Mesenteric fat pad (tissue), 1 donor: ENCODE data around the gene SMOC2. TPM values are rescaled to one million over a fixed set of nuclear protein-coding genes. Genes with fewer than 3 reads are reported as not detected.

Experiments
- DNase-seq: peaks from one replicate; pipeline ENCODE4 v3.0.0-alpha.2; 2020; ENCODE audit warnings: low spot score
- total RNA-seq: library from RNA; stranded (reverse); fragmentation: NEBNext Ultra II Directional; extraction: Animal tissue kit (Norgen Biotek cat#: 25700); gene quantifications from one replicate; pipeline ENCODE4 v1.2.1, GENCODE V29; 2021
- donor health status: DM: yes; HTN: yes; CAD: no.

Gene SMOC2
- total RNA-seq, 1 donor from 2014 or later, result 46.3 TPM

DNA sequence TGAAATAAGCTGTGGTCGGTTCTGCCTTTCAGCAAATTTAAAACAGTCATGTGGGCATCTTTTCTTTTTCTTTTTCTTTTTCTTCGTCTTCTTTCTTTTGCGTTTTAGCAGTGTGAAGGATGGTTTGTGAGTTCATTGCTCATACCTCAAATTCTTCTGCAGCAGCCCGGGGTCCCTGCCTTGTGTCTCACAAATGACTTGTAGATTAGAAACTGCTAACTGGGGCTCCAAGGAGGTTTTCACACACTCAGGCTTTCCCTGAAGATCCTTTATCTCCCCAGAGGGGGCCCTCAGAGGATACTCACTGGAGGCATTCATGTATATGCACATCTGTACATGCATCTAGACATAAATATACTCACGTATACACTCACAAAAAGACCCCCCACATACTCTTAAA is 1.7 kb downstream of the SMOC2 start:
- DNase-seq, result no peak

DNA sequence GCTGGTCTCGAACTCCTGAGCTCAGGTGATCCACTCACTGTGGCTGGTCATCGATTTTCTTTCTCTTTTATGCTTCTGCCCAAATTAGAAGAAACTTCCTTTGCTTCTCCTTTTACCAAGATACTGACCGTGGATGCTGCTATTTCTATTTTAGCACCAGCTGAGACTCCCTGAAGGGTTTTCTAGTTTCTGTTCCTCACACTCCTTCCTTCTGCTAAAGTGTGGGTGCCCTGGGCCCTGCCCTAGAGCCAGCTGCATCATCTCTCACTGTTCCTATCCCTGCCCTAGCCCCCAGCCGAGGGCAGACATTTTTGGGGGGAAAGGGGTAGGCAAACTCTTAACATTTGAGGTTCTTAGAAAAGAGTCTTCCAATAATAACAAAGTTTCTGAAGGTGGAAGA is 6.3 kb downstream of the SMOC2 start:
- no peak for DNase-seq

DNA sequence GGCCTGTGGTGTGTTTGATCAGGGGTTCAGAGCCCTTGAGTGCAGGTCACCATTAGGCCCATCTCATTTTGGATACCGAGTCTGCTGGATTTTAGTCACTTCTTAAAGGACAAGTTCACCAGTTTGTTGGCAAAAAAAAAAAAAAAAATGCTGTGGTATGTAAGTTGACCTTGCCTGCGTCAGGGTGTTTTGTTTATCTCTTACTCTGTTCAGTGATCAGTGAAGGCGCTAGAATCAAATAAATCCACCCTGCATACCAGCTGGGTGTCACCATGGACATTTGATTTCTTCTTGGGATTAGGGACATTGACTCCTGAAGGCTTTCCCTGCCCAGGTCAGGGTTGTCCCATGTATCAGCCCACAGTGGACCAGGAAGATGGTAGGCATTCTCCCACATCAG is 6.7 kb downstream of the SMOC2 start:
- no peak for DNase-seq

DNA sequence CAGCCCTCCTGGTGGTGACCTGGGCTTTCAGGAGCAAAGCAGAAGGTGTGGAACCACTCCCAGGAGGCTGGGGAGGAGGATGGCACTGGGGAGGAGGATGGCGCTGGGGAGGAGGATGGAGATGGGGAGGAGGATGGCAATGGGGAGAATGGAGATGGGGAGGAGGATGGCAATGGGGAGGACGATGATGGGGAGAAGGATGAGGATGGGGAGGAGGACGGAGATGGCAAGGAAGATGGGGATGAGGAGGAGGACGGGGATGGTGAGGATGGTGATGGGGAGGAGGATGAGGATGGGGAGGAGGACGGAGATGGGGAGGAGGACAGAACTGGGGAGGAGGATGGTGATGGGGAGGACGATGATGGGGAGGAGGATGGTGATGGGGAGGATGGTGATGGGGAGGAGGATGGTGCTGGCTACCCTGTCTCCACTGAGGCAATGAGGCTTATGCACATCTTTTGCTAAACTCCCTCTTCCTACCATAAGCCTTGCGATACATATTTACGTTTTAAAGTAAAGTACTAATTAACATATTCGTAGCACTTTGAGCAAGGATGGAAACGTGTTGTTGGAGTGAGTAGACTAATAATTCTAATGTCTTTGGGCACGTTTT is 7.4 kb downstream of the SMOC2 start:
- DNase-seq, result no peak

DNA sequence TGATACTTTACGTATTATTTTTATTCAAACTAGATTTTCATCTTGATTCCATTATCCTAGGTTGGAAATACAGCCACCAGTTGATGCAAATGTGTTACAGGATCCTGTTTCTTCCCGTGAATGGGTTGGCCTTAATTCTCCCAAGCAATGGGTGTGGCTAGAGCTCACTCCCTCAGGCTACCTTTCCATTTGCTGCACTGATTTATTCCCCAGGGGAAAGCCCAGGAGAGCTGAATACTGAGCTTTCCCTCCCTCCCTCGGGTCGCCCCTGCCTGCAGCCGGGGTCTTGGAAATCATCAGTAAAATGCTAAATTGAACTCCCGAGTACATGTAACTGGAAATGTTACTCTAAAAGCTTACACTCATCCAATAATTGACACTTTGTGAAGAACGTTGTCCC is 9.9 kb downstream of the SMOC2 start:
- no peak for DNase-seq

DNA sequence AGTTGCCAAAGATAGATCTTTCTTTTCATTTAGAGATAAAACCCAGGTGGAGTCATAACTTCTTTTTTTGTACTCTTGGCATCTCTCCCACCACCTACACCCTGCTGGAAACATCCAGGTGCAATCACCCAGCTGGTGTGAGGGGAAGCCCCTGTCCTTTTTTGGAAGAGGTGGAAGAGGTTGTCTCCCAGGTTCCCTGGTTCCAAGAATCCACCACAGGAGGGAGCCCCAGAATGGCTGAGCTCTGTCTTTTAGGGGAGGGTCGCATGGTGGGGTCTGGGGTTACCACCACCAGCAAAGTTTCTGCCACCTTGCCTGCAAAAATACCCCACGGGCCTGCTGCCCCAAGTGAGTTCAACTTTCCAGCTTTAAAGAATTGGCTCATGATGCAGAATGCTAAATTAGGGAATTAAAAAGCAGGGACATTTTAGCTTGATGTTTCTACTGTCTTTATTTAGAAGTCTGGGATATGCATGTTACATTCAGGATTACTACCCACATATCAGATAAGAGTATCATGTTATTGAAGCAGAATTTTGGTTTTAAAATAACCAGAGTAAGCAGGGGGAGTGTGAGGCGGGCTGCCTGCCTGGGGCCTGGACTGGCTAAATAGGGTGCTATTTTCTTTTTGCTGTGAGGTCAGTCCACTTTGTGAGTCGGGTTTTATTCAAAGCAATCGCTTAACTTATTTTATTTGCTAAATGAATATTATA is 11.0 kb downstream of the SMOC2 start:
- no peak for DNase-seq

DNA sequence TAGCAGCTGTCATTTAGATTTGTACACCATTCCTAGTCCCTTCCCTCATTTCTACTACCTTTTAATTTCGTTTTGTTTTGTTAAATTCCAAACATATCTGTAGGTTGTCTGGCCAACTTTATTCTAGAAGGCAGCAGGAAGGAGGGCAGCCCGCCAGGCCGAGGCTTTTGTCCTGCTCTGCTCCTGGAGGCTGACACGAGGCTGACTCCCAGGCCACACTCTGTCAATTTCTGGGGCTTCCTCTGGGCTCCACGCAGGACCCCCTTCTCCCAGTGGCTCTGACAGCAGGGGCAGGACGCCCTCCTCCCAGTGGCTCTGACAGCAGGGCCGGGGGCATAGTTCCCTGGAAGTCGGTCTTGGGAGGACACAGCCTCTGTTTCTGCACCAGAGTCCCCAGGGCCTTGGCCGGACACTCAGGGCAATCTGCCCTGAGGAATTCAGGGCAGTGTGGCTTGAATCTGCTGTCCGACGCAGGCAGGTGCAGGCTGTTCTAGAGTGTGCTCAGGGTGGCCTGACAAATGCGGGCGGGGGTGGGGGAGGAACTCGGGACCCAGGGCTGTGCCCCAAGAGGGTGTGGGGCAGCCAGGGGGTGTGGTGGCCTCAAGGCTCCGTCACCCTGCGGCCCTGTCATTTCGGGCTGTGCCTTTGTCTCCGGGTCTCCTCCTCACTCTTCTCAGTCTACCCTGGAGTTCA is 11.8 kb downstream of the SMOC2 start:
- no peak for DNase-seq

DNA sequence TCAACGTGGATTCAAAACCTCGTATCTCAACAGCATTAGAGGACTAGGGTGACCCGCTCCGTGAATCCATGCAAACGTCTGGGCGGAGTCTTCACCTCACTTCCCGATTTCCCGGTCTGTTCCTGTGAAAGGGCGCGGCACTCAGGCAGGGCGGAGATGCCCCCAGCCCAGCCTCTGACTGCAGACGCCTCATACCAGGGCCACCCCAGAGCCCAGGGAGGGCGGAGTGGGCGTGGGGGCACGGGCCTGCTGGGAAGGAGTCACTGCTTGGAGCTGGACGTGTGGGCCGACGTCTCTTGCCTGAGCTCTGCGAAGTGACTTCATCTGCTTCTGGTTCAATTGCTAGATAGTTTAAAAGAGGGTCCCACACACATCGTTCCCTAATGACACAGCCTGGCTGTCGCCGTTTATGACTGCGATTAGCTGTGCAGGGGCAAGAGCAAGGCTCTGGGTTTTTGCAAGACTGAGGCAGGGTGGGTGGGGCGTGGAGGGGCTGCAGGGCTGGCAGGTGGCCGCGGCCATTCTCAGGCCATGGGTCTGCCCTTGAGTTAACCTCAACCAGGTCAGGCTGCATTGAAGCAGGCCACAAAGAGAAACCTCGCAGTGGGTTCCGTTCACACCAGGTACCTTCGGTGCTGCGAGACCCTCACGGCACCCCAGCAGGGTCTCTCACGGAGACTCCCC is 15.0 kb downstream of the SMOC2 start:
- no peak for DNase-seq

DNA sequence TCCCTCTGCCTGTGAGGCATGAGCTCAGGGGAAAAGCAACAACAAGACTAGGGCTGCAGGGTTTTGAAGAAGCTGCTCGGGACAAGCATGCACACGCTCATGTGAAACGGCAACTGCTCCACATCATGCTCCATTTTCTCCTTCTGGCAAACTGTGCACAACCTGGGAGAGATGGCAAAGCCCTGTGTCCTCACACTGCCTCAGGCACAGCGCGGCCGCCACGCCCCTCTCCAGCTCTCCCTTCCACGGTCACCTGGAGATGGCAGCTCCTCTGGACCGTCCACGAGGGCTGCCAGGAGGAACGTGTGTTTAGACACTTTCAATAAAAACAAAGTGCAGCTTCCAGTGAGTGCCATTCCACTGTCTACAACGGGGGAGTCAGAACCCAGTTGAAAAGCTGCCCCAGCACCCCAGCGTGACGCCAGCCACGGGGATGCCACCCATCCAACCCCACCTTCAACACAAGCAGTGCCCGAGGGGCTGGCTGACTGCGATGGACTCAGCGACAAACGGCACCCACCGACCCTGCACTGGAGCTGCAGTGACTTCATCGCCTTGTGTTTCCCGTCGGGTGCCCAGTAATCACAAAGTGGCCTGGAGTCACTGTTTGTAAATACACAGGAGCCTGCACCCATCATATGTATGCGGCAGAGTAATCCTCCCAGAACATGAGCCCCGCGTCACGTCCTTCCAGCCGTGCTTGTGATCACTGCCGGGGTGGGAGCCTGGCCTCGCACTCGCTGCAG is 16.1 kb downstream of the SMOC2 start:
- no peak for DNase-seq

DNA sequence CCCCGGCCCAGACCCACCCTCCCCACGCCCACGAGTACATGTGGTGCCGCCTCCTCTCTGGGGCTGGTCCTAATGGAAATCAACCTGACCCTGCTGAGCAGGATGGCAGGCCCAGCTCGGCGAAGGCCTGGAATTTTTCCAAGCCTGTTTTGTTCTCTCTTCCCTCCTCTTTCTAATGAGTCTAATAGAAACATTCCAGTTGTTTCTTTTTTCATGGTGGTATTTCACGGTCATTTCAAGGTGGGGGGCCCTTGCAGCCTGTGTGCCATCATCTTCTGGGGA is 16.6 kb downstream of the SMOC2 start:
- no peak for DNase-seq

DNA sequence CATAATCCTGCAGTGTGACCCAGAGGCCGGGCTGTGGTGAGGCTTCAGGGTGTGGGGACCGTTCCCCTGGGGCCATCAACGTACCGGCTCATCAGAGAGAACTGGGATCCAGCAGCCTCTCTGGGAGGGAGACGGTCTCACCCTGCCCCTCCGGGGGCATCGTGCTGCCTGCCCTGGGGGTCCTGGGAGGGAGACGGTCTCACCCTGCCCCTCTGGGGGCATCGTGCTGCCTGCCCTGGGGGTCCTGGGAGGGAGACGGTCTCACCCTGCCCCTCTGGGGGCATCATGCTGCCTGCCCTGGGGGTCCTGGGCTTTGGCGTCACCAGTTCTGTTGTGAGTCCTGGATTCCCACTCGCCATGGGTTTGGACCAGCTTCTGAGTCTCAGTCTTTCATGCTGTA is 17.1 kb downstream of the SMOC2 start:
- no peak for DNase-seq

DNA sequence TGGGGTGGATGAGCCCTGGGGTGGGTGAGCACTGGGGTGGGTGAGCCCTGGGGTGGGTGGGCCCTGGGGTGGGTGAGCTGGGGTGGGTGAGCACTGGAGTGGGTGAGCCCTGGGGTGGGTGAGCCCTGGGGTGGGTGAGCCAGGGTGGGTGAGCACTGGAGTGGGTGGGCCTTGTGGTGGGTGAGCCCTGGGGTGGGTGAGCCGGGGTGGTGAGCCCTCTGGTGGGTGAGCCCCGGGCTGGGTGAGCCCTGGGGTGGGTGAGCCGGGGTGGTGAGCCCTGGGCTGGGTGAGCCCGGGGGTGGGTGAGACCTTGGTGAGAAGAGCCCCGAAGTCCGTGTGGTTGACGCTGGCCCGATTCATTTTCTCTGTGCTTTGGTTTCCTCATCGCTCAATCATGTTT is 18.6 kb downstream of the SMOC2 start:
- DNase-seq, result no peak

DNA sequence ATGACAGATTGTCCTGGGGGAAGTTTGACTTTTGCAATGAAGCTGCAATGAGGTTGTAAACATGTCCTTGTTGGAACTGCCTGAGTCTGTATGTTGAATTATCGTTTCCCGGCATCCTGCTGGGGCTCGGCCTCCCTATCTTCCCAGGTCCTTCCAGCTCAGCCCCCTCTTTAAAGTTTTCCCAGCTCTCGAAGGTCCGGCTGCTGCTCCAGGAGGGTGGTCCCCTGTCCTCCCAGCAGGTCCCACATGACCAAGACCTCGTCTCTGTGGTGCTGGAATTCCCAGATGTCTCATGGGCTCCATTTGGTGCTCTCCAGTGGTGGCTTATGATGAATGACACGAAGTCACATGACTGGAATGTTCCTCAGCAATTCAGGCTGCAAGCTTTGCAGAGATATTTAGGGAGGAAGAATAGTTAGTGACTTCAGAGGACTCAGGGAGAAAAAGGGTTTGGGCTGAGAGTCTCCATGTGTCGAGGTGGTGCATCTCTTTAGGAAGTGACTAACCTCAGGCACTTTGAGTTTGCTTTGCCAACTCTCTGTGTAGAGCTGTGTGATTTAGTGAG is 21.4 kb downstream of the SMOC2 start:
- no peak for DNase-seq

DNA sequence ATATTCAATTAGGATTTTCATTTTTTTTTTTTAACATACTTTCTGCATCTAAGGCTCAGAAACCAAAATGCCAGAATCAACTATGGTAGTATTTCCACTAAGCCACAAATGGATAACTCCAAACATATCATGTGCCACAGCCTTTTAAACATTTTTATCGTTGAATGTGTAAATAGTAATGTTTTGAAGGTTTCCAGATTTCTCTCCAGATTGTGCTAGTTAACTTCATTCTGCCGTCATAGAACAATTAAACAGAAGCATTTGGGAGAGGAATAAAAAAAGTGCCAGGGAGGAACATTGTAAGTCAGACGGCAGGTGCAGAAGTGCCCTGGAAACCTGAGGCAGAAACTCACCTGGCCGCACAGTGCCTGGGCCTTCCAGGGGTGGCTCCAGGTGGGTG is 23.6 kb downstream of the SMOC2 start:
- no peak for DNase-seq

DNA sequence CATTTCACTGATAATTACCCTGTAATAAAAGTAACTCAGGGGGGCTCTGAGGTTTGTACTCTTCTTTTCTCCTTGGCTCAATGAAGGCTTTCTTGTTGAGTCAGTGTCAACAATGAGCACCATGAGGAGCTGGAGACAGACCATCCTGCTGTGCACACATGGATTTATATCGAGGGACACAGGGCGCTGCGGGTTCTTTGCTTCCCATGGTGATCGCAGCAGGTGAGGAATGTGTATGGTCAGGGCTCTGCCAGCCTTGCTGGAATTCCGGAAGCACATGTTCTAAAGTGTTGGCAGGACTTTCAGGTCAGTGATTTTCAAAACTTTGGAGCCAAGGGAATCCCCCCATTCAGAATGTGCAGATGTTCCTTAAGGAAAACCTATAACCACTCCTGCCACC is 27.1 kb downstream of the SMOC2 start:
- DNase-seq, result no peak

DNA sequence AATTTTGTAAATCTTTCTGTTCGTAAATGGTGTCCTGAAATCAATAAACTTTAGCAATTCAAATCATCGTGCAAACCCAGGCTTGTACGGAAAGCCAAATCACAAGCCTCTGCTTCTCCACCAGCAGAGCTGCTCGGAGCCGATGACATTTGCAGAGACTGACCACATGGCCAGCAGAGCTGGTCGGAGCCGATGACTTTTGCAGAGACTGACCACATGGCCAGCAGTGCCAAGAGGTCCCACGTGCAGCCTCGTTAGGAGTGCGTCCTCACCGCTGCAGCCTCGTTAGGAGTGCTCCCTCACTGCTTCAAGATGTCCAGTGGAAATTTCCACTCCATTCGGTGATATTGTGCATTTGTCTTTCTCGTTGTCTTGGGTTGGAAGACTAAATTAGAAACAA is 28.5 kb downstream of the SMOC2 start:
- DNase-seq, result no peak

DNA sequence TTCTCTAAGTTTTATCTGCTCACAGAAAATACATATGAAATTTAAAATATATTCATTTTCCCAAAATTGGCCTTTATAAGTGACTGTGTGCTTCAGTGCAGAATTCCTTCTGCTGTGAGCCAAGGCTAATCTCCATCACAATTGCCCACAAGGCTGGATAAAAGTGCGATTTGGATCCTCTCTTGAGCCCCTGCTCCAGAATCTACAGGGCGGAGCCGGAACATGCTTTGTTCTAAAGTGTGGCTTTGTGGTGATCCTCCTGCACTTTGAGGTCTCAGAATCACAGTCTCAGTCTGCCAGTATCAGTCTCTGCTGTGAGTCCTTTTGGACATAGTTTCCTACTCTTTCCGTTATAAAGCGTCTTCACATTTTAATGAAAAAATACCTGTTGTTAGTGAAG is 28.9 kb downstream of the SMOC2 start:
- no peak for DNase-seq

DNA sequence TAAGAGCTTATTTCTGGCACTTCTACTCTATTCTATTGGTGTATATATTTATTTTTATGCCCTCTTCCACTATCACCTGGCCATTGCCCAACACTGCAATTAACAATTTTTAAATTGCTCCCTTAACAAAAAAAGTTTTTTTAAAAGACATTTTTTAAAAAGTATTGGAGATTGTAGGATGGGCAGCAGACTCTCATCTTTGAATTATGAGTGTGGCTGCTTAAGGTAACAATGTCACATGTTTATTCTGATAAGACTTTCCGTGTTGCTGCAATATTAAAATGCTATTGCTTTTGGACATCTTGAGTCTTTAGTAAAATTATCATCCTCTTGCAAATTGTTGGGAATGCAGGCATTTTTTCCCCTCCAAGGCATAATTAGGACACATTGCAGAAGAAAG is 31.4 kb downstream of the SMOC2 start:
- DNase-seq, result no peak

DNA sequence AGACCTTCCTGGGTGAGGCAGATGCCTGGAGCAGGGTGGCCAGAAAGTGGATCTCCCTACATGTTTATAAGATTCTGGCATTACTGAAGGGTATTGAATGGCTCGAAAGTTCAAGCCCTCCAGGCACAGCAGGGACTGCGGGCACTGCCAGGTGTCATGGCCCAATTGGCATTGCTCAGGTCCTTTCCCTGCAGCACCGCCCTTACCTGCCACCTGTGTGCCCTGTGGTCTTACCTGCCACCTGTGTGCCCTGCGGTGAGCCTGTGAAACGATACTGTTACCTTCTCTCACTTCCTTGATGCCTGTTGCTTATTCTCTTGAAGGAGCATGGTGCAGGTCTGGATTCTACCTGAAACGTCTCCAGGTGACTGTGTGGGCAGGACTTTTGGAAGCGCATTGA is 32.2 kb downstream of the SMOC2 start:
- DNase-seq, result no peak

DNA sequence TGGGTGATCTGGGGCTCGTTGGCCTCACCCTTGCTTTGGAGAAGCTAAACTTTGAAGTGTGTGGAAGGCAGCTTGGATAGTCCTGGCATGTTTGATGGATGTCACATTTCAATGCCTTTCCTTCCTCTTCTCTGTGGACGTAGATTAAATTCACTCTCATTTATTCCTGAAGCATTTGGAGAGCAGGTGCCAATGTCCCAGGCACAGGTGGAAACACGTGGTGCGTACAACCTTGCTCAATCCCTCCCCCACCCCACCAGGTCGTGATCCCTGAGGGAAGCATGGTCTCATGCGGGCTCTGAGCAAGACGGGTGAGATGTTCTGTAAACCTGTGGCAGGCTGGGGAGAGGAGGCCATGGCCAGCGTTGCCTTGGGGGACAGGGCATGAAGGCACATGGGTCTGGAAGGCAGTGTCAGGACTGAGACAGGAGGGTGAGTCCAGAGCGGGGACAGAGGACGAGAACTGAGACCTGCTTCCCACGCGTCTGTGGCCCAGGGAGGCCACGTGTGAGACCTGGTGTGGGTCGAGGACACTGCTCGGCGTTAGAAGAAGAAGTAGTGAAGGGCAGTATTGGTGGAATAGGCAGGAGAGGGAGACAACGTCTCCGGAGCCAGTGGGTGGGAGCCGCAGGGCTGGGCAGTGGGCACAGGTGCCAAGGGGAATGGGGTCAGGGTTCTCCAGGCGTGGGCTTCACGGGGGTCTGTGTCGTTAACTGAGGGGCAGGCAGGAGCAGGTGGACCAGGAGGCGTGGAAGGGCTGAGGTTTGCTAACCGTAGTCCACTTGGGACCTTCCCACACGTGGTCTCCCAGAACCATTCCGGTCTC is 34.4 kb downstream of the SMOC2 start:
- no peak for DNase-seq

DNA sequence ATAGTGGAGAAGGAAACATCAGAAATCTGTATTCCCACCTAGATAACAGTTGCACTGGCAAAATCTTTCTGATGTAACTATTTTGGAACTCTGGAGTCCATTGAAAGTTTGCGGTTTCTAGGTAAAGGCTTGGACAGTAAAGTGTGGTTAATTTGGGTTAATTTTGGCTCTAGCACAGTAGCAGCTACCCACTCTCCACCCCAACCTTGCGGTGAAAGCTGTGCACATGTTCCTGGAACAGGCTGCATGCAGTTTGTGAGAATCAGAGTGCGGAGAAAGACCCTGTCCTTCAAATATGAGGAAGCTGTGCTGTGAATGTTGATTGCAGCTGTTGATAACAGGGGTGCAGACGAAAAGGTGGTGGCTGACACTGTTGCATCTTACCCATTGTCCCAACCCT is 38.4 kb downstream of the SMOC2 start:
- no peak for DNase-seq
